ENCODE measurements around the gene FAM118A. TPM values are rescaled to one million over a fixed set of nuclear protein-coding genes. Genes with fewer than 3 reads are reported as not detected.
"Not testable (repeated sequence)": the region's sequence is repeated elsewhere in the genome, so short reads cannot be mapped to it uniquely, and the experiment has no call there.

The FAM118A gene
- total RNA-seq, 2 donors from 2014 or later, result 20.9 to 23.5 TPM

- intact Hi-C loops (cut with DNase I), result no loop called here
- no peak for ATAC-seq
Measured at GRCh38 chr22:45321827-45322226, 12.1 kb downstream of the FAM118A start.

GRCh38 chr22:45322873-45323525 is 13.3 kb downstream of the FAM118A start:
- intact Hi-C loops (cut with DNase I), result no loop called here
- no peak for ATAC-seq
- no peak for DNase-seq

More at GRCh38 chr22:45321827-45322226, 12.1 kb downstream of the FAM118A start:
- DNase-seq, result no peak

GRCh38 chr22:45323695-45324094 is 14.0 kb downstream of the FAM118A start:
- intact Hi-C loops (cut with DNase I), result no loop called here
- no peak for DNase-seq
- no peak for ATAC-seq

GRCh38 chr22:45324311-45324711 is 14.6 kb downstream of the FAM118A start:
- ATAC-seq (no peak), DNase-seq (no peak)
- intact Hi-C loops (cut with DNase I), result no loop called here

GRCh38 chr22:45328261-45328660 is 18.5 kb downstream of the FAM118A start:
- DNase-seq; ATAC-seq; intact Hi-C loops (cut with DNase I): not testable (repeated sequence)

- ATAC-seq, result peak; percentile 35 to 36
- peak; percentile 50 for DNase-seq
- intact Hi-C loops (cut with DNase I), result no loop called here
Measured at GRCh38 chr22:45328822-45329529, 19.2 kb downstream of the FAM118A start.

GRCh38 chr22:45329530-45329936 is 19.8 kb downstream of the FAM118A start:
- ATAC-seq, result peak; percentile 62 to 74
- intact Hi-C loops (cut with DNase I), result no loop called here
- peak; percentile 80 for DNase-seq

GRCh38 chr22:45330548-45330947 is 20.8 kb downstream of the FAM118A start:
- intact Hi-C loops (cut with DNase I), result no loop called here
- no peak for DNase-seq
- no peak for ATAC-seq

GRCh38 chr22:45331486-45331885 is 21.8 kb downstream of the FAM118A start:
- DNase-seq (no peak), ATAC-seq (no peak)
- intact Hi-C loops (cut with DNase I), result no loop called here

- ATAC-seq (no peak), DNase-seq (no peak)
- intact Hi-C loops (cut with DNase I), result no loop called here
Measured at GRCh38 chr22:45332001-45332400, 22.3 kb downstream of the FAM118A start.

GRCh38 chr22:45334068-45334467 is 24.3 kb downstream of the FAM118A start:
- intact Hi-C loops (cut with DNase I), result no loop called here
- no peak for DNase-seq
- ATAC-seq, result peak; percentile 8 to 19

GRCh38 chr22:45334528-45334927 is 24.8 kb downstream of the FAM118A start:
- intact Hi-C loops (cut with DNase I), result no loop called here
- no peak for DNase-seq
- peak in 1 of 2 donors; percentile 4 for ATAC-seq

GRCh38 chr22:45335021-45335818 is 25.5 kb downstream of the FAM118A start:
- intact Hi-C loops (cut with DNase I), result no loop called here
- DNase-seq (peak; percentile 77), ATAC-seq (peak; percentile 85 to 87)

GRCh38 chr22:45335854-45336522 is 26.3 kb downstream of the FAM118A start:
- intact Hi-C loops (cut with DNase I), result no loop called here
- ATAC-seq (no peak), DNase-seq (no peak)

GRCh38 chr22:45336971-45337431 is 27.3 kb downstream of the FAM118A start:
- ATAC-seq, result peak; percentile 52 to 62
- intact Hi-C loops (cut with DNase I), result no loop called here
- peak; percentile 88 for DNase-seq

GRCh38 chr22:45337536-45337935 is 27.8 kb downstream of the FAM118A start:
- intact Hi-C loops (cut with DNase I), result no loop called here
- DNase-seq (no peak), ATAC-seq (no peak)

- no peak for DNase-seq
- no peak for ATAC-seq
- intact Hi-C loops (cut with DNase I), result no loop called here
Measured at GRCh38 chr22:45338795-45339194, 29.1 kb downstream of the FAM118A start.

GRCh38 chr22:45340323-45340722 is 30.6 kb downstream of the FAM118A start:
- intact Hi-C loops (cut with DNase I), result loop anchor here in 1 of 2 donors (10.0 kb wide), 1 partner anchor 74 kb away; the partner anchor contains the start of genes RIBC2 and SMC1B
- no peak for ATAC-seq

GRCh38 chr22:45341498-45341897 is 31.8 kb downstream of the FAM118A start:
- DNase-seq, result no peak
- ATAC-seq, result peak; percentile 35 to 53
- intact Hi-C loops (cut with DNase I), result loop anchor here in 1 of 2 donors (10.0 kb wide), 1 partner anchor 73 kb away; the partner anchor contains the start of genes RIBC2 and SMC1B

More at GRCh38 chr22:45340323-45340722, 30.6 kb downstream of the FAM118A start:
- DNase-seq, result no peak
